Measurements from ENCODE around the gene XPO4. TPM values are rescaled to one million over a fixed set of nuclear protein-coding genes. Genes with fewer than 3 reads are reported as not detected.

The XPO4 gene
- total and polyA plus RNA-seq, 2 donors (not counting 3 experiments of a cell fraction or from before 2014, with no cell fraction given), result 6.0 to 22.5 TPM

GRCh38 chr13:20773194-20774080 lies 129.1 kb downstream of the XPO4 start, which contains the start of gene EEF1AKMT1:
Gene EEF1AKMT1 (minus strand): TSS chr13:20773961. CDS start chr13:20757598, 16,363 bp downstream.
- ChIA-PET CTCF (interaction anchor here (0.7 to 5.0 kb wide), 5 partner anchors 20 to 152 kb away, joined by 3 to 21 read pairs (median 3); no protein-coding TSS in a partner anchor), POLR2A (no interaction called here)
- no peaks in the 10 kb centered on the region for H4K20me1 ChIP-seq (replicated peaks; ENCODE audit: control insufficient read depth, extremely low read depth, insufficient read depth, low read length)
- H3K4me2 ChIP-seq (ENCODE audit: insufficient read depth, low read length), result peak within 1 kb of the TSS; percentile 66
- H3K27me3 ChIP-seq (ENCODE audit: control insufficient read depth in 2 of 2, insufficient read depth in 2 of 2, low read length in 2 of 2), result no peaks in the 10 kb centered on the region
- H3K27ac ChIP-seq (ENCODE audit: insufficient read depth, low read depth, low read length), result peak within 1 kb of the TSS; percentile 88
- H2AFZ ChIP-seq (ENCODE audit: low read depth, low read length), result peak within 1 kb of the TSS; percentile 47
- dilution Hi-C loops (cut with MboI; ENCODE audit: extremely low pct_ligation_motif_present, low sequenced_read_pairs), result no loop called here
- DNase-seq (ENCODE audit: low read depth, low spot score), result peak; percentile 91
- H3K36me3 ChIP-seq (ENCODE audit: control insufficient read depth in 2 of 2, extremely low read depth in 1 of 2, insufficient read depth in 2 of 2, low read length in 2 of 2), result no peaks in the 10 kb centered on the region
- peaks cover 18% of the 10 kb centered on the region for H3K4me1 ChIP-seq (ENCODE audit: control insufficient read depth, extremely low read depth, insufficient read depth, low read length)
- intact Hi-C loops (cut with micrococcal nuclease), result loop anchor here (1.0 to 10.0 kb wide), 3 partner anchors 41 to 291 kb away; partner anchors contain the start of gene LATS2
- FAIRE-seq, result peak; percentile 61
- H3K9me1 ChIP-seq (replicated peaks; ENCODE audit: control insufficient read depth, extremely low read depth, insufficient read depth, low read length), result no peaks in the 10 kb centered on the region
- TSS peak; percentile 75 for BruUV-seq (replicated peaks)
- TF ChIP-seq POLR2AphosphoS5 (IDR thresholded peaks at IDR 0.05; ENCODE audit: insufficient read depth, low read depth, low read length), result peak; percentile 65
- TF ChIP-seq GATA2 (IDR thresholded peaks at IDR 0.05; ENCODE audit: insufficient read depth, insufficient read length, low read depth, low read length), result no peak
- no peak for TF ChIP-seq JUN (IDR thresholded peaks at IDR 0.05; ENCODE audit: borderline replicate concordance, insufficient read depth, insufficient read length, low read depth)
- TF ChIP-seq EZH2 (IDR thresholded peaks at IDR 0.05; ENCODE audit: borderline replicate concordance, low read depth, low read length, severe bottlenecking), result no peak
- TF ChIP-seq POLR2A (IDR thresholded peaks at IDR 0.05; ENCODE audit: low read depth, low read length), result peak; percentile 56
- TF ChIP-seq CTCF (IDR thresholded peaks at IDR 0.05; ENCODE audit: extremely low read depth in 1 of 2, insufficient read depth in 1 of 2, low read depth in 1 of 2, low read length in 2 of 2), result no peak
- TF ChIP-seq MYC (IDR thresholded peaks at IDR 0.05; ENCODE audit: low read depth, low read length), result no peak
- no peak for TF ChIP-seq FOS (IDR thresholded peaks at IDR 0.05; ENCODE audit: borderline replicate concordance, insufficient read depth, low read length)
- TF ChIP-seq MAX (IDR thresholded peaks at IDR 0.05; ENCODE audit: insufficient read depth, insufficient read length), result peak; percentile 25
- H3K9me3 ChIP-seq (replicated peaks; ENCODE audit: control insufficient read depth, insufficient read depth, low read length), result no peaks in the 10 kb centered on the region
- peaks cover 6% of the 10 kb centered on the region for H3K79me2 ChIP-seq (ENCODE audit: control insufficient read depth, insufficient read depth, low read length)
- peak within 1 kb of the TSS; percentile 78 for H3K9ac ChIP-seq (replicated peaks; ENCODE audit: extremely low read depth, insufficient read depth, low read length)
- peak within 1 kb of the TSS; percentile 13 to 60 (median 35) for H3K4me3 ChIP-seq (replicated peaks in 1 of 3; ENCODE audit: insufficient read depth in 1 of 3, low read depth in 1 of 3, low read length in 3 of 3)

Data from endothelial cell of umbilical vein (primary cell).